ENCODE measurements around the gene PLTP.

DNA sequence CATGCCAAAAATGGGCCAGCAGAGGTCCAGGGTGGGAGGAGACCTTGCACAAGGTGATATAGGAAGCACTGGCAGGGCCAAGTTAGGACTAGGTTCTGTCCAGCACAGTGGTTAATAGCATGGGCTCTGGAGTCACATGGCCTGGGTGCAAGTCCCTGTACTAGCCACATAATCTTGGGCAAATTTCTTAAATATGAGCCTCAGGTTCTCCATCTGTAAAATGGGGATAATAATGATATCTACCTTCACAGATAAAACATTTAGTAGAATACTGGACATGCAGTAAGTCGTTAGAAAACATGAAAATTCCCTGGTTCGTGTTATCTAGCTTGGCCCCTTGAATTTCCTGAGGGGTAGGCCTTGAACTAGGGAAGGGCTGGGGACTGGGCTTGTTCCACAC is 14.7 kb downstream of the PLTP start:
- TF ChIP-seq POLR2AphosphoS5 (IDR thresholded peaks at IDR 0.05; ENCODE audit: low read depth, low read length) = no peak
- TF ChIP-seq SPI1 (IDR thresholded peaks at IDR 0.05; ENCODE audit: low read depth, low read length) = no peak
- TF ChIP-seq POLR2A (IDR thresholded peaks at IDR 0.05; ENCODE audit: low read depth, low read length) = no peak
- TF ChIP-seq TAF1 (IDR thresholded peaks at IDR 0.05; ENCODE audit: low read depth, low read length) = no peak

Data from GM12891 (cell line).